NCI-H345 (cell line): Measurements from ENCODE around the gene SPRY2.

ENCODE experiments used
- DNase-seq: peaks from one replicate; lab custom pipeline; 2025; lab: John Stamatoyannopoulos, UW

Gene SPRY2

DNA sequence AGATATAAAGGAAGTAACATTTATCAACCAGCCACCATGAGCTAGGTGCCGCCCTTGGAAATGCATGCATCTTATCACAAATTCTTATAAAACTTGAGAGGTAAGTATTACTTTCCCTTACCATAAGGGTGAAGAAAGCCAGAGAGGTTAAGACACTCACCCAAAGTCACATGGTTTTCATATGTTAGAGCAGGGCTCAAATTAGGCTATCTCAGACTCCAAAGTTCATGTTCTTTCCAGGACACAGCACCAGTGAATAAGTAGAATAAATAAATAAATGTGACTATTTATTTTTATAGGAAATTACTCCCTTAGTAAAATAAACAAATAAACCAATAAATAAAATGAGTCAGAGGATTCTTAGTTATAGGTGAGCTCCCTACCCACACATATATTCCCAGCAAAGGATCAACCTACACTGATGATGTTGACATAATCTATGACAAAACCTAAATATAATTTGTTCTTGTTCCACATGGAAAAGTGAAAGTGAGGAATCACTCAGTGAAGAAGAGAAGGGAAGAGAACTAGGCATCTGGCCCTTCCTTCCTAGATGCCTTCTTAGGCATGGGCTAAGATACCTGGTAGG lies 27.2 kb downstream of the SPRY2 start:
- DNase-seq, result no peak

DNA sequence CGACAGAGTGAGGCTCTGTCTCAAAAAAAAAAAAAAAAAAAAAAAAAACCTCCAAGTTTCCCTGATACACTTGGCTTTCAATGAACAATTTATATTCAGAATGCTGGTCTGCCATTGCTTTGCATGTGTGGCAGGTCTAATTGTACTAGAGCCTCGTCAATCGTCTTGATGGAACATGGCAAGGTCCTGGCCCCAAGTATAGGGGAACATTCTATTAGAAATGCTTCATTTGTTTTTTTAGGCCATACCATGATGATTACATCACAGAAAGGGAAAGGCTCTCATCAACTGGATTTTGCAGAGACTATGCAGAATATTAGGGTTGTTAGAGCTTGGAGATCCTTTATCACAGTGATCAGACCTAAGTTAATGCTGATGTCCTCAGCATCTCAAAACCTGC lies 28.0 kb downstream of the SPRY2 start:
- no peak for DNase-seq

DNA sequence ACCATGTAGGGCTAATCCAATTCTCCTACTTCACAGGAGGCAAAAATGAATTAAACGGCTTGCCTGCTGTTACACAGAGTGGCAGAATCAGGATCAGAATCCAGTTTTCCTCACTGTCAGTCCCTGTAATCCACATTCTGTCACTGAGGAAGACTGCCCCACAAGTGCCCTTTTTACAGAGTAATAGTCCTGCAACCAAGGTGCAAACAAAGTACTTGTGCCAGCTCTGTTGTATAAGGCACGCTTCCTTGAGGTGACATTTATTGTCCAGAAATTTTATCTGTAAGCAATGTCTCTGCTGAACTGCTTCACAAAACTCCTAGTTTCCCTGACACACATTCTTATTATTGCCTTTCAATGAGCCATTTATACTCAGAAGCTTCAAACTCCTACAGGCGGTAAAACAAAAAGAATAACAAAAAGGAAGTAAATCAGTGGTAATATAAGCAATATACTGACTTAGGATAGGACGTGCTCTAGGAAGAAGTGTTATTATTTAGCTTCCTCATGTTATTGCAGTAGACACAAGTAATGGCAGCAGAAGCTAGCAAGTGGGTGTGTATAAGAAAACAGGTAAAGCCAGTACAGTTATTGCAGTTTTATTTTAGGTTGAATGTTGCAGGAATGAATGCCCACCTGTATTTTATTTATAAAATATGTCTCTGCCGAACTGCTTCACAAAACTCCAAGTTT lies 28.8 kb downstream of the SPRY2 start:
- DNase-seq, result no peak

DNA sequence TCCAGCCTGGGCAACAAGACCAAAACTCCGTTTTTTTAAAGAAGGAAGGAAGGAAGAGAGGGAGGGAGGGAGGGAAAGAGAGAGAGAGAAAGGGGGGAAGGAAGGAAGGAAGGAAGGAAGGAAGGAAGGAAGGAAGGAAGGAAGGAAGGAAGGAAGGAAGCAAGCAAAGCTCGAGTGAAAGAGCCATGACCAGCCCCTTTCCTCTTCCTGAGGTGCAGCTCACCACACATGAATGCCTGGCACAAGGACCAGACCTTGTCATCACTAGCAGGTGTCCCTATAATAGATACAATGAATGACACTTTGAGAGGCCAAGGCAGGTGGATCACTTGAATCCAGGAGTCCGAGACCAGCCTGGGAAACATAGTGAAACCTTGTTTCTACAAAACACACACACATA lies 31.0 kb downstream of the SPRY2 start:
- DNase-seq, result no peak

DNA sequence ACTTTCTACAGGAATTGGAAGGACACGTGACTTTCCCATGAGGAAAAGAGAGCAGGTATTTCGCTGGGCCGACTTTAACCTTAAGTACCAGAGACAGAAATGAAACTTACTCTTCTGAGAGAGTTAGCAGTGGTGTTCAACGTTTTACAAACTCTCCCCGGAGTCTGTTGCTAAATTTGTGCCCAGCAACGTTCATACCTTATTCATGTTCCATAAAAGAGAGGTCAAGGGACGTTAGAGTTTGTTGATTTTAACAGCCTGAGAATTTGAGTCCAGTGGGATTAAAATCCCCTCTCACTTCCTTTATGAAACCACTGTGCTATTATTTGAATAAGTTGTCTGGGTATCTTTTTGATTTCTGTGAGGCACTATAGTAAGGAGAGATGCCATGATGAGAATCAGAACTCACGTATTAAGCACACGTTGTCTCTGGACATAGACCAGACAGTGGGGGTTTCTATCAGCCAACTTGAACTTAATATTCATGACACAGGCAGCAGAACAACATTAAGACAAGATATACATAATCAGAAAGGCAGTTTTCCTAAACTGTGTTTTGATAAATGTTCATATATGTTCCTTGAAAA lies 33.4 kb downstream of the SPRY2 start:
- no peak for DNase-seq

DNA sequence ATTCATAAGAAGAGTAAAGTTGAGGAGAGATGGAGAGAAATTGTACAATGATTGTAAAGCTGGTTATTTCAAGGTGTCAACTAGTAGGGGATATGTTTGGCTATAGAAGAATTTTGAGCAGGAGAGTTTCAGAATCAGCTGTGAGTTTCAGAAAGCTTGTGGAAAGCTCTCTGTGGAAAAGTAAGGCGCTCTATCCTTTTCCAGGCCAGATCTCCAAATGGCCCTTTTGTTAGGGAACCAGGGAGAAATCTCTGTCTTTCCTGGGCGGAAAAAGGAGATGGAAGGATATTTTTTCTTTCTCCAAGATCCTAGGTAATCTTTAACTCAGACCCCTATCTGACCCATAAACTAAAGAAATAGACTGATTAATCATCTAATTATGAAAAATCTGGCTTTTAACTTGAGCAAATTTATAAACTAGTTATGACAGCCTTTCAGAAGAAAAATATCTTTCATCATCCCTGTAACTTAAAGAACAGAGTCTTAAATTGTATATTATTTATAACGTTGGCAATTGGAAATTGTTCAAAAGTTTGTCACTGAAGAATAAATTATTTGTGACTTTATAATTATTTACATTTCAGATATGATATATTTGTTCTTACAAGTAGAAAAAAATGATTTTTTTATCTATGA lies 34.5 kb downstream of the SPRY2 start:
- no peak for DNase-seq

DNA sequence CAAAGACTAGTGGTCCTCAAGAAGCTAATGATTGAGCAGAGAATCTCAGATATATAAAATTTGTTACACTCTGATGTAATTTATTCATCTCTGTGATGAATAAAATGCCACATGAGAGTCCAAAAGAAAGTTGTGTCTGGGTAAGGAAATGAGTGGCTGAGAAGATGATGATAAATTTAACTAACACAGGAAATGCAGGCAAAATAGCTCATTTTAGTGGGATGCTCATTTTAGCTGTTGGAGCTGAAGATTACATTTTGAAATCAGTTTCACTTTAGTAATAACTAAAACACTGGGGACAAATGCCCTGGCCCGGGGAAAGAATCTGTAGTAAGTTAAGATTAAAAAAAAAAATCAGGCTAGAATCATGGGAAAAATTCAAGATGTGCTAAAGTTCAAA lies 35.2 kb downstream of the SPRY2 start:
- DNase-seq, result no peak

DNA sequence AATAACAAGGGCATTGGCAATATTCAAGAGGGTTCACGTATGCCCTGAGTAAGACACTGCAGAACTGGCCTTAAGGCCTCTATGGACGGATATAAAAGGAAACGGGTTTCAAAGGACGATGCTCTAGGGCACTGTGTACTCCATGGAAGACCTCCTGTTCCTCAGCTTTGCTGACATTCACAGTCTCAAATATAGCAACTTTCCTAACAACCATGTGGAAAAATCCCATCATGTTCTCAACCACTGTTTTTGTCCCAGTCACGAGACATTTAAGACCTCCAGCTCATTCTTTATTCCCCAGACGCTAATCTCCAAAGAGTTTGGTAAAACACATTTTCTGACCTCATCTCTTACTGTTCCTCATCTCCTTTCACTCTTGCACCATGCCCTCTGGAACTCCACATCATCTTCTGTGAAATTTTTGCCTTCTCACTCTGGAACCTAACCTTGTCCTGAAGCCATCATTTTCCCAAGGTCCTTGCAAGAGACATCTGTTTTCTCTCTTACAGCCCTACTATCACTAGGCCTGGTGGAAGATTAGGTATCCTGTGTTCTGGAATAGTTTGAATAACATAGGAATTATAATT lies 37.6 kb downstream of the SPRY2 start:
- no peak for DNase-seq

DNA sequence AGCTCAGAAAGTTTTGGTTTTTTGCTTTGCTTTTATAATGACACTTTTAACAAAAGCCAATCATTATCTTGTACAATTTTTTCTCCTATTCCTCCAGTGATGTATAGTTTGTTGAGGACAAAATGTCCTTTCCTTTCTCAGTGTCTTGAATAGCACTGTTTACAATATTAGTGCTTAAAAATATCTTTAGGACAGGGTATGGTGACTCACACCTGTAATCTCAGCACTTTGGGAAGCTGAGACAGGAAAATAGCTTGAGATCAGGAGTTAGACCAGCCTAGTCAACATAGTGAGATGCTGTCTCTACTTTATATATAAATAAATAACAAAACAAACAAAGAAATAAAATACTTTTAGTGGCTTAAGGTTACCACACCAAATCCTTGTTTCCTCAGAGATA lies 41.9 kb downstream of the SPRY2 start:
- DNase-seq, result no peak

DNA sequence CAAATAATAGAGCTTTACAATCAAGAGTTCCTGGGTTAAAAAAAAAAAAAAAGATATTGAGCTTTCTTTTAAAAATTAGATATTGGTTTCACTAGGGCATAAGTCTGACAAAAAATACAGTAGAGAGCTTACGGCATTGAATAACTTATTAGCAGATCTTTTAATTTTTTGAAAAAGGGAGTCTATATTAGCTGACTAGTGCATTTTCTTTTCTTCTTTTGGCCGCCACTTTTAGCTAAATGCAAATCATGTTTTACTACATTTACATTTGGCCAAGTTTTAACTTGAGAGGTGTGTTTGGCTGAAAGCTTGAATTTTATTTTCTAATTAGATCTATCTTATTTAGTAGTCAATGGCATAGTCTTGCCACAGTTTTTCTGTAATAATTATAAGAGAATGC lies 43.4 kb downstream of the SPRY2 start:
- no peak for DNase-seq

DNA sequence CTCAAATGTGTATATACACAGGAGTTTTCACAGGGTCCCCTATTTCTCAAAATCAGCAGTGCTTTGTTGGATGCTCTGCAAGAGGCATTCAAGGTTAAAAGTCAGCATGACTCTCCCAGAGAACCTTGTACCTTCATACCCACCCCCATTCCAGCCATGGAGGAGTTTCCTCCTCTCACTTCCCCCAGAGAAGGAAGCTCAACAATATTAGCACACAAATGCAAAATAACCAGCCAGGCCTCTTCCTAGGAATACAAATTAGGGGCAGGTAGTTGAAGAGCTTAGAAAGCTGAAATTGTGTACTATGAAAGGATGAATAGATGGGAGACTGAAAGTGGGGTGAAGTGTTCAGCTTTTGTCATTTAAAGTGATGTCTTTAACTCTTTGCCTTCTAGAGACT lies 43.8 kb downstream of the SPRY2 start:
- no peak for DNase-seq

DNA sequence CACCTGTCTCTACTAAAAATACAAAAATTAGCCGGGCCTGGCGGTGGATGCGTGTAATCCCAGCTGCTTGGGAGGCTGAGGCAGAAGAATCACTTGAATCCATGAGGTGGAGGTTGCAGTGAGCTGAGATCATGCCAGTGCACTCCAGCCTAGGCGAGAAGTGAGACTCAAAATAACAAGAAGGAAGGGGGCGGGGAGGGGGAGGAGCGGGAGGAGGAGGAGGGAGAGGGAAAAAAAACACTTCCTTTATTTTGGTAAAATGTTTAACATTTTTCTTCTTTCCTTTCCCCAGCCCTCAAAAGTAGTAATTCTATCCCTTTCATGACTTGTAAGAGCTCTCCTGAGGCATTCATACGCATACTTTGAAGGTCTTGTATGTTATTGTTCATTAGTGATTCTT lies 44.3 kb downstream of the SPRY2 start:
- no peak for DNase-seq

DNA sequence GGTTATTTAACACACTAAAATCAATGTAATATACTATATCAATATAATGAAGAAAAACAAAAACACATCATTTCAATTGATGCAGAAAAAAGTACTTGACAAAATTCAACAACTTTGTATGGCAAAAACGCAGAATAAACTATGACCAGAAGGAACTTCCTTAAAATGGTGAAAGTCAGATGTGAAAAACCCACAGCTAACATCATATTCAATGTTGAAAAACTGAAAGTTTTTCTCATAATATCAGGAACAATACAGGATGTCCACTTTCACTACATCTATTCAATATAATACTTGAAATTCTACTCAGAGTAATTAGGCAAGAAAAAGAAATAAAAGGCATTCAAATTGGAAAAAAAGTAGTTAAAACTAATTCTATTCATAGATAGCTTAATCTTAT lies 50.3 kb downstream of the SPRY2 start:
- DNase-seq, result no peak
